Stimulated activated CD4-positive, alpha-beta T cell treated with anti-CD3 and anti-CD28 coated beads, Interleukin-1b, Interleukin-23, amount 100 ng/mL, for 48 hours (primary cell): ENCODE results near the gene ARL6.
A peak's percentile ranks its signal among the peaks of the same experiment; 100 is the strongest.
"Not testable (repeated sequence)": the region's sequence is repeated elsewhere in the genome, so short reads cannot be mapped to it uniquely, and the experiment has no call there.

ENCODE experiments used
- DNase-seq: peaks from one replicate; pipeline ENCODE4 v3.0.0-alpha.2; 2020

The ARL6 gene

GRCh38 chr3:97821774-97822358 is 57.3 kb downstream of the ARL6 start, which contains the start of gene CRYBG3:
Gene CRYBG3, plus strand, starts transcription at chr3:97822011. Its CDS starts 196 bp downstream, at chr3:97822207.
- DNase-seq: peak; percentile 83

- DNase-seq: no peak
Observed at GRCh38 chr3:97822359-97822775, 57.8 kb downstream of the ARL6 start.

GRCh38 chr3:97823046-97824004 is 58.8 kb downstream of the ARL6 start:
- no peak for DNase-seq

- DNase-seq: no peak
Observed at GRCh38 chr3:97825101-97825500, 60.5 kb downstream of the ARL6 start.

GRCh38 chr3:97827741-97828471 is 63.3 kb downstream of the ARL6 start:
- no peak for DNase-seq

GRCh38 chr3:97829198-97829597 is 64.6 kb downstream of the ARL6 start:
- no peak for DNase-seq

- DNase-seq: no peak
Observed at GRCh38 chr3:97830638-97831037, 66.1 kb downstream of the ARL6 start.

GRCh38 chr3:97831140-97831539 is 66.6 kb downstream of the ARL6 start:
- DNase-seq: no peak

- not testable (repeated sequence) for DNase-seq
Observed at GRCh38 chr3:97833184-97833583, 68.6 kb downstream of the ARL6 start.

- no peak for DNase-seq
Observed at GRCh38 chr3:97835761-97836160, 71.2 kb downstream of the ARL6 start.

GRCh38 chr3:97838393-97838792 is 73.8 kb downstream of the ARL6 start:
- no peak for DNase-seq

GRCh38 chr3:97839944-97840343 is 75.4 kb downstream of the ARL6 start:
- no peak for DNase-seq

- DNase-seq: no peak
Observed at GRCh38 chr3:97841304-97841703, 76.7 kb downstream of the ARL6 start.

GRCh38 chr3:97841956-97842355 is 77.4 kb downstream of the ARL6 start:
- DNase-seq: no peak

- DNase-seq: no peak
Observed at GRCh38 chr3:97848779-97849178, 84.2 kb downstream of the ARL6 start.
